ENCODE data around the gene ZNF700.
"Not testable (repeated sequence)": the region's sequence is repeated elsewhere in the genome, so short reads cannot be mapped to it uniquely, and the experiment has no call there.

The ZNF700 gene

DNA sequence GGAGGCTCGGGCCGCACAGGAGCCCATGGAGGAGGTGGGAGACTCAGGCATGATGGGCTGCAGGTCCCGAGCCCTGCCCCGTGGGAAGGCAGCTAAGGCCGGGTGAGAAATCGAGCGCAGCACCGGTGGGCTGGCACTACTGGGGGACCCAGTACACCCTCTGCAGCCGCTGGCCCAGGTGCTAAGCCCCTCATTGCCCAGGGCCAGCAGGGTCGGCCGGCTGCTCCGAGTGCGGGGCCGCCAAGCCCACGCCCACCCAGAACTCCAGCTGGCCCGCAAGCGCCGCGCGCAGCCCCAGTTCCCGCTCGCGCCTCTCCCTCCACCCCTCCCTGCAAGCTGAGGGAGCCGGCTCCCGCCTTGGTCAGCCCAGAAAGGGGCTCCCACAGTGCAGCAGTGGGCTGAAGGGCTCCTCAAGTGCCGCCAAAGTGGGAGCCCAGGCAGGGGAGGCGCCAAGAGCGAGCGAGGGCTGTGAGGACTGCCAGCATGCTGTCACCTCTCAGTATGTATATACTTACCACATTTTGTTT, 16.5 kb downstream of the ZNF700 start:
- DNase-seq: not testable (repeated sequence)

DNA sequence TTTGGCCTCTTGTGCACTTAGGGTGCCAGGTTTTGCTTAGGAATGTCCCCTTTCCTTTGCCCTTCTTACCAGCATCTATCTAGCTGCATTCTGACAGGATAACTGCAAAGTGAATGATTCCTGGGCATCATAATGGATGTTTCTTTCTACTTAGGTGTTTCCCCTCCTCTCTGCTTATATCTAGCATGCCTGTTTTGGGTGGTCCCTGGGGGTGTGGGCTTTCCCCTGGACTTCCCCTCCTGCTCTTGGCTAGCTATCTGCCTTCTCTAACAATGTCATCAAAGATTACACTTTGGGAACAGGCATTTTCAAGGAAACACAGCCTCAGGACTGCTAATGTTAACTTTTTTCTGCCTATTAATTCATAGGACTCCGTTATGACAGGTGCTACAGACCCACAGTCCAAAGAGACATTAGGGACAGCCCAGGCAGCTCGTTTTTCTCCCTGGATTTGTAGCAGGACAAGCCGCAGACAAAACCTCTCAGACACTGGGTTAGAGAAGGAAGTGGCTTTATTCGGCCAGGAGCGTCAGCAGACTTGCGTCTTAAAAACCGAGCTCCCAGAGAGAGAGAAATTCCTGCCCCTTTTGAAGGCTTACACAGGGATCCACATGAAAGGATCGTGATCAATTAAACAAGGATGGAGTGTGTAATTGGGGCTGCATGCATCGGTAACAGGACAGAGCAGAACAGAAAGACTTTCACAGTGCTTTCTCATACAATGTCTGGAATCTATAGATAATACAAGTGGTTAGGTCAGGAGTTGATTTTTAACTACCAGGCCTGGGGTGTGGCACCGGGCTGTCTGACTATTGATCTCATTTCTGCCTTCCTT, 17.3 kb downstream of the ZNF700 start:
- DNase-seq: no peak

DNA sequence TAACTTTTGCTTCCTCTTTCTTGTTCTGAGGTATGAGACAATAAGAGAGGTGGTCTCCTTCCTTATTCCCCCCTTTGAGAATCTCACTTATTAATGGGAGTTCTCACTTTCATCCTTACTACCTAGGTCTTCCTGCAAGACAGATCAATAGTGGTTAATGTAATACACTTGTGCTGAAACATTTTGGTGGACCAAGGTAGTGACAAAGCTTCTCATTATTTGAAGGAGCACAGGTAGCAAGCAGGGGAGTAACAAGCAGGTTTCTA, 17.9 kb downstream of the ZNF700 start:
- no peak for DNase-seq

DNA sequence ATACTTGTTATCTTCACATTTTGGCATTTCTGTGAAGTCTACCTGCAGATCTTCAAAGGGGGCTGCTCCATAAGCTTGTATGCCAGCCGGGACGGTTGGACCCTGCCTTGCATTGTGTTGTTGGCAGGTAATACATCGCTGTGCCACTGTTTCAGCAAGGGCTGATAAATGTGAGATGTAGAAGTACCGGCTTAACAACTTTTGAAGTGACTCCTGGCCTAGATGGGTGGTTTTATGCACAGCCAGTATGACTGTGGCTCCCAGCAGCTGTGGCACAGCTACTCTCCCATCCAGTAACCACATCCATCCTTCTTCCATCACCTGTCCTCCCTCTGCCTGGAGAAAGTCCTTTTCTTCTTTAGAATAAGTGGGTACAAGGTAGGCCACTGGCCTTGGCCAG, 19.7 kb downstream of the ZNF700 start:
- DNase-seq: no peak

DNA sequence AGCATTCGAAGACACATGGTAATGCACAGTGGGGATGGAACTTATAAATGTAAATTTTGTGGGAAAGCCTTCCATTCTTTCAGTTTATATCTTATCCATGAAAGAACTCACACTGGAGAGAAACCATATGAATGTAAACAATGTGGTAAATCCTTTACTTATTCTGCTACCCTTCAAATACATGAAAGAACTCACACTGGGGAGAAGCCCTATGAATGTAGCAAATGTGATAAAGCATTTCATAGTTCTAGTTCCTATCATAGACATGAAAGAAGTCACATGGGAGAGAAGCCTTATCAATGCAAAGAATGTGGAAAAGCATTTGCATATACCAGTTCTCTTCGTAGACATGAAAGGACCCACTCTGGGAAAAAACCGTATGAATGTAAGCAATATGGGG, 23.7 kb downstream of the ZNF700 start:
- no peak for DNase-seq

DNA sequence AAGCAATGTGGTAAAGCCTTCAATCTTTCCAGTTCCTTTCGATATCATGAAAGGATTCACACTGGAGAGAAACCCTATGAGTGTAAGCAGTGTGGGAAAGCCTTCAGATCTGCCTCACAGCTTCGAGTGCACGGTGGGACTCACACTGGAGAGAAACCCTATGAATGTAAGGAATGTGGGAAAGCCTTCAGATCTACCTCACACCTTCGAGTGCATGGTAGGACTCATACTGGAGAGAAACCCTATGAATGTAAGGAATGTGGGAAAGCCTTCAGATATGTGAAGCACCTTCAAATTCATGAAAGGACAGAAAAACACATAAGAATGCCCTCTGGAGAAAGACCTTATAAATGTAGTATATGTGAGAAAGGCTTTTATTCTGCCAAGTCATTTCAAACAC, 24.3 kb downstream of the ZNF700 start:
- no peak for DNase-seq

DNA sequence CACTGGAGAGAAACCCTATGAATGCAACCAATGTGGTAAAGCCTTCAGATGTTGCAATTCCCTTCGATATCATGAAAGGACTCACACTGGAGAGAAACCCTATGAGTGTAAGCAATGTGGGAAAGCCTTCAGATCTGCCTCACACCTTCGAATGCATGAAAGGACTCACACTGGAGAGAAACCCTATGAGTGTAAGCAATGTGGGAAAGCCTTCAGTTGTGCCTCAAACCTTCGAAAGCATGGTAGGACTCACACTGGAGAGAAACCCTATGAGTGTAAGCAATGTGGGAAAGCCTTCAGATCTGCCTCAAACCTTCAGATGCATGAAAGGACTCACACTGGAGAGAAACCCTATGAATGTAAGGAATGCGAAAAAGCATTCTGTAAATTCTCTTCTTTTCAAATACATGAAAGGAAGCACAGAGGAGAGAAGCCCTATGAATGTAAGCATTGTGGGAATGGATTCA, 24.7 kb downstream of the ZNF700 start:
- not testable (repeated sequence) for DNase-seq

DNA sequence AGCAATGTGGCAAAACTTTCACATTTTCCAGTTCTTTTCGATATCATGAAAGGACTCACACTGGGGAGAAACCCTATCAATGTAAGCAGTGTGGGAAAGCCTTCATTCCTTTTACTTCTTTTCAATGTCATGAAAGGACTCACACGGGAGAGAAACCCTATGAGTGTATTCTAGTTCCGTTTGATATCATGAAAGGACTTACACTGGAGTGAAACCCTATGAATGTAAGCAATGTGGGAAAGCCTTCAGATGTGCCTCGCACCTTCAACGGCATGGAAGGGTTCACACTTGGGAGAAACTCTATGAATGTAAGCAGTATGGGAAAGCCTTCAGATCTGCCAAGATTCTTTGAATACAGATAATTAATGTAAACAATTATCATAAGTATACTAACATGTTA, 25.4 kb downstream of the ZNF700 start:
- DNase-seq: no peak

DNA sequence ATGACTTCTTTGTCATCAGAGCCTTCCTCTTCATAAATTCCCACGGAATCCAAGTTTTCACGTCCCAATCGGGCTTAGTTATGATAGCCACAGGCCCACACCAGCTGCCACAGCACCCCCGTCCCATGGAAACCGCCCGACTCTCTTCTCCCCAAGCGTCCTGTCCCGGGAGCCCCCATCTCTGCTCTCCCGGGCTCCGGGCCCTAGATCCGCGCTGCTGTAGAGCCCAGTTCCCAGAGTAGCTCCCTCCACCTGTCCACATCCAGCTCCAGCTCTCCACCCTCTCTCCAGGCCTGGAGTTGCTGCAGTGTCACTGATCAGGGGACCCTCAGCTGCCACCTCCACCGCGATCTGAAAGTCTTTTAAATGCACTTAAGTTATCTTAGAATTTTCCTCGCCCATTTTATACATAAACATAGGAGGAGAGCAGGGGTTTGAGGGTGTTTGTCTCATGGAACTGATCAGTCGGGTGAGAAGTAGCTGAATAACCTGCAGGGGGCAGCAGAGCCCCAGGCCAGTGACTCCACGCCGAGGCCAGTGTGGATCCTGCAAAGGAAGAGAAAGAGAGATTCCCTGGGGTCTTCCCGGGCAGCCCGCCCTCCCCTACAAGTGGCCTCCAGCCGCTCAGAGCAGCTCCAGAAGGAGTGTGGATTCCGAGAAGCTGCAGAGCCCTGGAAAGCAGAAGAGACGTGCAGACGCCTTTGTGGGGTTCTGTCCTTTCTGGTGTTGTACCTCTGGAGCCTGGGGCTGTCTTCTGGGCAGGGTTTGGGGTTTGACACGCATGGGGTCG, 38.9 kb downstream of the ZNF700 start:
- peak; percentile 79 for DNase-seq

DNA sequence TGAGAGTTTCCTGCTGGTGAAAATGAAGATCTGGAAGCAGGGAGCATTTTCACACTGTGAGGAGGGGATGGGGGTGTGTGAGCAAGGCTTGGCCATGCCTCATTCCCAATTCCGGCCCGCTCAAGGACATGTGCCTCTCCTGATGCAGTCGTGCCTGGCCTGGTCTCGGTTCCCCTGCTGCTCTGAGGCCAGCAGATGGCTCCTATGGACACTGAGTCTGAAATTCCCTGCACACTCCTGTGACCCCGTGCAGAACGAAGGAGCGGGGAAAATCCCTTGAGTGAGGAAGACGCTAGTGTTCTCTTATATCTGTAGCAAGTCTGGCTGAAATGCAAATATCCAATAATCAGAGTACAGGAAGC, 39.6 kb downstream of the ZNF700 start:
- no peak for DNase-seq

DNA sequence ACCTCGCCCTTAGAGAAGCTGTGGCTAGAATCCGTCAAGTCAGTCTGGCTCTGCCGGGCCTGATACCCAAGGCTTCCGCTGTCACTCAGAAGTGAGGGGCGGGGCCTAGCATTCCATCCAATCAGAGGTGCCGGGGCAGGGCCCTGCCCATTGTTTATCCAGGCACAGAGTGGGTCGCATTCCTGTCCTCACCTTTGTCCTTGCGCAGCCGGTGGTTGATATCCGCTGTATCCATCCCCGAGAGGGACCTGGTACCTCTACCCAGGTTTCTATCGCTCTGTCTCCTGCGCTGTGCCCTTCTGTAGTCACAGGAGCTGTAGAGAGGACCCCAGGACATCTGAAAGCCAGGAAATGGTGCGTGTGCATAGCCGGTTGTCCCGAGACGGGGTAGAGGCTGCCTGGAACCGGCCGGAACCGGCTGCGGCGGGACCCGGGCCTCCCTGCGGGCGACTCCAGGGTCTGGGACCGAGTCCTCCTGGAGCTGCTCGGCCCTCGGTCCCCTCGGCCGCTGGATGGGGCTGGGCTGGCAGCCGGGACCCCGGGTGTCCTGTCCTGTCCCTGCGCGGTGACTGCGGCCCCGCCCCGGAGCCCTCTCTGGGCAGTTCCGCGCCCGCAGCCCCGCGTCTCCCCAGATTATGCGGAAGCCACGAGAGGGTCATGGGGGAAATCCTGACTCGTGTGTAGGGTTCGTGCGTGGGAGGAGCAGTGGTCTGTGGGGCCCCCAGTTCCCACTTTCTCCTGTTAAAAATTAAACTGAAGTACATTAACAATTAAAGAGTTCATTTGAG, 40.1 kb downstream of the ZNF700 start, which contains the start of gene ZNF763:
Gene ZNF763 (plus strand): TSS at position 183 of the 788 bp plus-strand sequence. CDS start 169 bp downstream, at position 352.
- peak; percentile 93 for DNase-seq

DNA sequence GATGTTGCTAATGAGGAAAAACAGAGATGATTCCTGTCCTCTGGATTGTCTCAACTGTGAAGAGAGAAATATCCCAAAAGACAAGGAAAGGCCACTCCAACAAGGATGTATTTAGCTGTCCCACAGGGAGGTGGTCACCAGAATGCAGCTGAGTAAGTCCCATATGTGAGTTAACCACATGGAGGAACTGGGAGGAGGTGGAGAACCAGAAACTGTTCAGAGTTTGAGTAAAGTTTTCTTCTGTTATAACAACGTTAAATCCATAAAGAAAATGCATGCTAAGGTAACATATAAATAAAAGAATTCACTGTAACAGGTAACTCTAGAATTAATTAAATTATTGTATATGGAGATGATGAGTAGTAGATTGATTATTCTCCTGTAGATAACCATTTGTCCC, 45.3 kb downstream of the ZNF700 start:
- DNase-seq: no peak

DNA sequence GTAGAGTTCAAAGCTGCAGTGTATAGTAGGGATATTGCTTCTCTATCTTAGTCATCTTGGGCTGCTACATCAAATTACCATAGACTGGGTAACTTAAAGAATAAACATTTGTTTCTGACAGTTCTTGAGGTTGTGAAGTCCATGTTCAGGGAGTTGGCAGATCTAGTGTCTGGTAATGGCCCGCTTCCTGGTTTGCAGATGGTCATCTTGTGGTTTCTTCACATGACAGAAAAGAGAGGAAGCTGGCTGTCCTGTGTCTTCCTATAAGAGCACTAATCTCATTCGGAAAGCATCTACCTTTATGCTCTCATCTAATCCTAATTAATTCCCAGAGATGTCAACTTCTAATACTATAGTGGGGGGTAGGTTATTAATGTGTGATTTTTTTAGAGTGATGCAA, 46.1 kb downstream of the ZNF700 start:
- no peak for DNase-seq

DNA sequence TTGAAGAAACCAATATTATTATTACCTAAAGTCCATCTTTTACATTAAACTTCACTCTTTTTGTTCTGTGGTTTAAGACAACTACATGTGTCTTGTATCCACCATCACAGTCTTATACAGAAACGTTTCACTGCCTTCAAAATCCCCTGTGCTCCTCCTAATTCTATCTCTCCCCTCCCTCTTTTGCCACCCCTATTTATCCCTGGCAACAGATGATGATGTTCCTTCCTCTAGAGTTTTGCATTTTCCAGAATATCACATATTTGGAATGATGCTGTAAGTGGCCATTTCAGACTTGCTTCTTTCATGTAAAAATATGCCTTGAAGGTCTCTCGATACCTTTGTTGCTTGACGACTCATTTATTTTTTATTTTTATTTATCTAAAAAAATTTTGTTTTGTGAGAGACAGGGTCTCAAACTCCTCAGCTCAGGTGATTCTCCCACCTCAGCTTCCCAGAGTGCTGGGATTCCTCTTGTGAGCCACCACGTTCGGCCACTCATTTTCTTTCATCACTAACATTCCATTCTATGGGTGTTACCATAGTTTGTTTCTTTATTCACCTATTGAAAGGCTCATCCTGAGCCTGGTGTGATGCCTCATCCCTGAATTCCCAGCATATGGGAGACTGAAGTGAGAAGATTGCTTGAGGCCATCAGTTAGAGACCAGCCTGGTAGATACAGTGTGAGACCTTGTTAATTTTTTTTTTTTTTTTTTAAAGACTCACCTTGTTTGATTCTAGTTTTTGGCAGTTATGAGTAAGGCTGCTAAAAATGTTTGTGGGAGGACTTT, 48.3 kb downstream of the ZNF700 start:
- no peak for DNase-seq

DNA sequence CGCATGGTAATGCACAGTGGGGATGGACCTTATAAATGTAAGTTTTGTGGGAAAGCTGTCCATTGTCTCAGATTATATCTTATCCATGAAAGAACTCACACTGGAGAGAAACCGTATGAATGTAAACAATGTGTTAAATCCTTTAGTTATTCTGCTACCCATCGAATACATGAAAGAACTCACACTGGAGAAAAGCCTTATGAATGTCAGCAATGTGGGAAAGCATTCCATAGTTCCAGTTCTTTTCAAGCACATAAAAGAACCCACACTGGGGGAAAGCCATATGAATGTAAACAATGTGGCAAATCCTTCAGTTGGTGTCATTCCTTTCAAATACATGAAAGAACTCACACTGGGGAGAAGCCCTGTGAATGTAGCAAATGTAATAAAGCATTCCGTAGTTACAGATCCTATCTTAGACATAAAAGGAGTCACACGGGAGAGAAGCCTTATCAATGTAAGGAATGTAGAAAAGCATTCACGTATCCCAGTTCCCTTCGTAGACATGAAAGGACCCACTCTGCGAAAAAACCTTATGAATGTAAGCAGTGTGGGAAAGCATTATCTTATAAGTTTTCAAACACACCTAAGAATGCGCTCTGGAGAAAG, 53.7 kb downstream of the ZNF700 start:
- DNase-seq: no peak

DNA sequence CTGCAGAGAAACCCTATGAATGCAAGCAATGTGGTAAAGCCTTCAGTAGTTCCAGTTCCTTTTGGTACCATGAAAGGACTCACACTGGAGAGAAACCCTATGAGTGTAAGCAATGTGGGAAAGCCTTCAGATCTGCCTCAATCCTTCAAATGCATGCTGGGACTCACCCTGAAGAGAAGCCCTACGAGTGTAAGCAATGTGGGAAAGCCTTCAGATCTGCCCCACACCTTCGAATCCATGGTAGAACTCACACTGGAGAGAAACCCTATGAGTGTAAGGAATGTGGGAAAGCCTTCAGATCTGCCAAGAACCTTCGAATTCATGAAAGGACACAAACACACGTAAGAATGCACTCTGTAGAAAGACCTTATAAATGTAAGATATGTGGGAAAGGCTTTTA, 54.6 kb downstream of the ZNF700 start:
- DNase-seq: no peak

DNA sequence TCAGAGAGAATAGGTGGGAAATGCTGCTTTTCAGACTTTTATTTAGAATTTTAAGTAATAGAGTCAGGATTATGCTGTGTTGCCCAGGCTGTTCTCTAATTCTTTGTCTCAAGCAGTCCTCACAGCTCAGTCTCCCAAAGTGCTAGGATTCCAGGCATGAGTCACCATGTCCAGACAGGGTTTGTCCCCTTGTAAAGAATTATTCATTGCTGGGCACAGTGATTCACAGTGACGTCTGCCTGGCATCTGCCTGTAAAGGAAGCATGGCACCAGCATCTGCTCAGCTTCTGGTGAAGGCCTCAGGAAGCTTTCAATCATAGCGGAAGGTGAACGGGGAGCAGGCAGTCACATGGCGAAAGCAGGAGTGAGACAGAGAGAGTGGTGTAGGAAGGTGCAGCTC, 57.6 kb downstream of the ZNF700 start:
- no peak for DNase-seq

DNA sequence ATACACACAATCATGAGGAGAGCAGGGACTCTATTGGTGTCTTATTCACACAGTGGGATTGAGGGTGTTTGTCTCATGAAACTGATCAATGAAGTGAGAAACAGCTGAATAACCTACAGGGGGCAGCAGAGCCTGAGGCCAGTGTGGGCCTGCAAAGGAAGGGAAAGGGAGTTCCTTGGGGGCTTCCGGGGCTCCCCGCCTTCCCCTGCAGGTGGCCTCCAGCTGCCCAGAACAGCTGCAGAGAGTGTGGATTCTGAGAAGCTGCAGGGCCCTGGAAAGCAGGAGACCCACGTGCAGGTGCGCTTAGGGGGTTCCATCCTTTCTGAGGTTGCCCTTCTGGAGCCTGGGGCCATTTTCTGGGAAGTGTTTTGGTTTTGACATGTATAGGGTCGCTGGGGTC, 60.1 kb downstream of the ZNF700 start:
- DNase-seq: peak; percentile 29

DNA sequence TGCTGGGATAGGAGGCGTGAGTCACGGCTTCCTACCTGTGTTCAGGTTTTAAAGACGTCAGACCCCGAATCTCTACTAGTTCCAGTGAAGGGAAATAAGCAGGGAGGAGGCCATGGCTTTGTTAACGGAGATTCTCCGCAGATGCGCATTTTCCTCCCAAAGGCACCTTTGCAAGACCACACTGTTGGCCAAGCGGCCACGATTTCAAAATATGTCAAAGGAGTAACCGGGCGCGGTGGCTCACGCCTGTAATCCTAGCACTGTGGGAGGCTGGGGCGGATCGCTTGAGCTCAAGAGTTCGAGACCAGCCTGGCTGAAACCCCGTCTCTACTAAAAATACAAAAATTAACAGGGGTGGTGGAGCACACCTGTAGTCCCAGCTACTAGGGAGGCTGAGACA, 61.8 kb downstream of the ZNF700 start:
- DNase-seq: no peak

DNA sequence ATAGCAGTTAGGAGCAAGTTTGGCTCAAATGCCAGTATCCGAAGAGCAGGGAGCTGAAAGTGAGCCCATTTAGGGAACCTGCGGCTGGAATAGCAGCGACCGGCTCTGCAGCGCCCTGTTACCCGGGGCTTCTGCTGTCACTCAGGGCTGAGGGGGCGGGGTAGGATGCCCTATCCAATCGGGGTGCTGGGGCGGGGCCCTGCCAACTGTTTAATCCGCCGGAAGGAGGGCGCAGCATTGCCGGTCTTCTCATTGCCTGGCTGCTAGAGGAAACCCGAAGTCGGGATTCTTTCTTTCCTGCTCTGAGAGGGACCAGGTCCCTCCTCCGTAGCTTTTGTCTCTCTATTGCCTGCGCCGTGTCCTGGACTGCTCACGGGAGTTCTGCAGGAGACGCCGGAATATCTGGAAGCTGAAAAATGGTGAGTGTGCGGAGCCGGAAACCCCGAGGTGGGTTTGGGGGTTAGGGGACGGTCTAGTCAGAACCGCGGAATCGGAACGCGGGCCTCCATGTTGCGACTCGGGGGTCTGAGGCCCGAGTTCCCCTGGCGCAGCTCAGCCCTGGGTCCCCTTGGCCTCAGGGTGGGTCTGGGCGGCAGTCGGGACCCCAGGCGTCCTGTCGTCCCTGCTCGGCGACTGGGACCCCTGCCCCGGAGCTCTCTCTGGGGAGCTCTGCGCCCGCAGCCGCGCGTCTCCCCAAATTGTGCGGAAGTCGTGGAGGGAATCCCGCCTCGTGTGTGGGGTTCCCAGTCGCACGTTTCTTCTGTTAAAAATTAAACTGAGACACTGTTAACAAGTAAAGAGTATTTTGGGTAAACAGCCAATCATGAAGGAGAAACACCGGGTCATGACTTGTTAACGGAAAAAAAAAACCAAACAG, 62.7 kb downstream of the ZNF700 start:
- DNase-seq: peak; percentile 91

DNA sequence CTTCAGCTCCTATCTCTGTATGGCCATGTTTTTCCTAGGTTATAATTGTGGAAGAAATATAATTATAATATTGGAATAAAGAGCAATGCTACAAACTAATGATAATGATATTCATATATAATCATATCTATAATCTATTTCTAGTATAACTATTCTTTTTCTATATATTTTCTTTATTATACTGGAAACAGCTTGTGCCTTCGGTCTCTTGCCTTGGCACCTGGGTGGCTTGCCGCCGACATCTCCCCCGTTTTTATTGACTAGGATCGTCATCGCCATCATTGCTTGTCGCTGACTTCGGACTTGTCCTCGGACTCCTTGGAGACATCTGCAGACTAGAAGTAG, 64.2 kb downstream of the ZNF700 start:
- DNase-seq: no peak
